Measurements from ENCODE around the gene GLDN.

The GLDN gene

GRCh38 chr15:51323749-51324148 lies 17.7 kb upstream of the GLDN start:
- DNase-seq: no peak

- DNase-seq: no peak
Measured at GRCh38 chr15:51325167-51325566, 16.3 kb upstream of the GLDN start.

GRCh38 chr15:51327081-51327480 lies 14.4 kb upstream of the GLDN start:
- DNase-seq: no peak

- DNase-seq: no peak
Measured at GRCh38 chr15:51328926-51329325, 12.5 kb upstream of the GLDN start.

- no peak for DNase-seq
Measured at GRCh38 chr15:51331141-51331540, 10.3 kb upstream of the GLDN start.

GRCh38 chr15:51332206-51333147 lies 9.0 kb upstream of the GLDN start:
- no peak for DNase-seq

- no peak for DNase-seq
Measured at GRCh38 chr15:51333571-51333970, 7.9 kb upstream of the GLDN start.

GRCh38 chr15:51334011-51334451 lies 7.4 kb upstream of the GLDN start:
- no peak for DNase-seq

GRCh38 chr15:51335087-51335486 lies 6.4 kb upstream of the GLDN start:
- no peak for DNase-seq

- no peak for DNase-seq
Measured at GRCh38 chr15:51335538-51336410, 5.7 kb upstream of the GLDN start.

GRCh38 chr15:51338496-51338895 lies 3.0 kb upstream of the GLDN start, which contains the start of gene CYP19A1:
Gene CYP19A1 (minus strand): TSS chr15:51338596. CDS start chr15:51242912, 95,684 bp downstream.
- DNase-seq: no peak

GRCh38 chr15:51342227-51342999 lies 958 bp downstream of the GLDN start:
- no peak for DNase-seq

- DNase-seq: no peak
Measured at GRCh38 chr15:51343466-51343865, 2.0 kb downstream of the GLDN start.

GRCh38 chr15:51346136-51346535 lies 4.7 kb downstream of the GLDN start:
- DNase-seq: no peak

GRCh38 chr15:51348688-51349087 lies 7.2 kb downstream of the GLDN start:
- DNase-seq: no peak

- no peak for DNase-seq
Measured at GRCh38 chr15:51349156-51349844, 7.8 kb downstream of the GLDN start.

GRCh38 chr15:51350723-51351122 lies 9.3 kb downstream of the GLDN start:
- DNase-seq: no peak

- DNase-seq: no peak
Measured at GRCh38 chr15:51353976-51354375, 12.5 kb downstream of the GLDN start.

- DNase-seq: no peak
Measured at GRCh38 chr15:51355096-51355495, 13.6 kb downstream of the GLDN start.

- no peak for DNase-seq
Measured at GRCh38 chr15:51356147-51356546, 14.7 kb downstream of the GLDN start.

- no peak for DNase-seq
Measured at GRCh38 chr15:51356983-51357382, 15.5 kb downstream of the GLDN start.

GRCh38 chr15:51359981-51360380 lies 18.5 kb downstream of the GLDN start:
- no peak for DNase-seq
